Ovary (tissue), 3 donors: Measurements from ENCODE around the gene INTS13.

Experiments
- POLR2A ChIP-seq: fragments of 450-650 bp; IDR thresholded peaks from one replicate; pipeline ENCODE4 v1.6.1; 2017; ENCODE audit warnings: antibody characterized with exemption, mild to moderate bottlenecking, moderate library complexity
- TF ChIP-seq, protein P1 (sequence below), 3 donors: fragments of 450-650 bp in 2 of 3; fragments of 200-600 bp in 1 of 3; IDR thresholded peaks; one replicate each; pipeline versions ENCODE4 v1.5.1 to v1.8.0; 2016 to 2022; ENCODE audit warnings: antibody characterized with exemption in 3 of 3, mild to moderate bottlenecking in 1 of 3
- donor health status: DM: no; HTN: no; CAD: no.

DNA sequence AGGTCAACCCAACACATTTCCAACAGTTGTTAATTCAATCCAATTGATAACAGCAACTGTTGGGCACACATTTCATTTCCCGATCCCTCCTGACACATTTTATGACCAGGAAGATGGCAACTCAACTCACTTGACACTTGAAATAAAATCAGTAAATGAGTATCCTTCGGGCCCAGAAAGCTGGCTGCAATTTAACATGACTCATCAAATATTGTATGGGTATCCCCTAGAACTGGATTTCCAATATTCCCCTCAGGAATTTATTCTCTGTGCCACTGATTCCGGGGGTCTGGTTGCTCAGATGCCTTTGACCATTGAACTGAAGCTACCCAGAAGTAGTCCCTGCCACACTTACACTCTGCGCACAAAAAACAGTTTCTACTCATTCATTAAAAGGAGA, 42.1 kb downstream of the INTS13 start:
- TF ChIP-seq, protein P1, sequence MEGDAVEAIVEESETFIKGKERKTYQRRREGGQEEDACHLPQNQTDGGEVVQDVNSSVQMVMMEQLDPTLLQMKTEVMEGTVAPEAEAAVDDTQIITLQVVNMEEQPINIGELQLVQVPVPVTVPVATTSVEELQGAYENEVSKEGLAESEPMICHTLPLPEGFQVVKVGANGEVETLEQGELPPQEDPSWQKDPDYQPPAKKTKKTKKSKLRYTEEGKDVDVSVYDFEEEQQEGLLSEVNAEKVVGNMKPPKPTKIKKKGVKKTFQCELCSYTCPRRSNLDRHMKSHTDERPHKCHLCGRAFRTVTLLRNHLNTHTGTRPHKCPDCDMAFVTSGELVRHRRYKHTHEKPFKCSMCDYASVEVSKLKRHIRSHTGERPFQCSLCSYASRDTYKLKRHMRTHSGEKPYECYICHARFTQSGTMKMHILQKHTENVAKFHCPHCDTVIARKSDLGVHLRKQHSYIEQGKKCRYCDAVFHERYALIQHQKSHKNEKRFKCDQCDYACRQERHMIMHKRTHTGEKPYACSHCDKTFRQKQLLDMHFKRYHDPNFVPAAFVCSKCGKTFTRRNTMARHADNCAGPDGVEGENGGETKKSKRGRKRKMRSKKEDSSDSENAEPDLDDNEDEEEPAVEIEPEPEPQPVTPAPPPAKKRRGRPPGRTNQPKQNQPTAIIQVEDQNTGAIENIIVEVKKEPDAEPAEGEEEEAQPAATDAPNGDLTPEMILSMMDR (IDR thresholded peaks at IDR 0.05) = no peak
- TF ChIP-seq POLR2A = no peak
